Suprapubic skin (tissue), 3 donors: Measurements from ENCODE around the gene LRP6.
"Not testable (repeated sequence)": the region's sequence is repeated elsewhere in the genome, so short reads cannot be mapped to it uniquely, and the experiment has no call there.

ENCODE experiments used
- CTCF ChIP-seq, 2 donors: fragments of 200-600 bp in 1 of 2; fragments of 450-650 bp in 1 of 2; sonication (generic) in 1 of 2; IDR thresholded peaks; one replicate each; pipeline ENCODE4 v1.5.1; 2016 to 2019; ENCODE audit warnings: antibody characterized with exemption in 2 of 2, mild to moderate bottlenecking in 1 of 2, moderate library complexity in 1 of 2
- POLR2A ChIP-seq, 2 donors: fragments of 450-650 bp; IDR thresholded peaks; one replicate each; pipeline ENCODE4 v1.6.1; 2017; ENCODE audit warnings: antibody characterized with exemption in 2 of 2, mild to moderate bottlenecking in 2 of 2, moderate library complexity in 2 of 2

DNA sequence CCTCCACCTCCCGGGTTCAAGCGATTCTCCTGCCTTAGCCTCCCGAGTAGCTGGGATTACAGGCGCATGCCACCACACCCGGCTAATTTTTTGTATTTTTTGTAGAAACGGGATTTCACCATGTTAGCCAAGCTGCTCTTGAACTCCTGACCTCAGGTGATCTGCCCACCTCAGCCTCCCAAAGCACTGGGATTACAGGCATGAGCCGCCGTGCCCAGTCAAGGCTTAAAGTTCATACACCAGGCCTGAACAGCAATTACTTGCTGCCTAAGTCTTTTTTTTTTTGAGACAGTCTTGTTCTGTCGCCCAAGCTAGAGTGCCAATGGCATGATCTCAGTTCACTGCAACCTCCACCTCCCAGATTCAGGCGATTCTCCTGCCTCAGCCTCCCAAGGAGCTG lies 43.9 kb upstream of the LRP6 start:
- not testable (repeated sequence) for TF ChIP-seq POLR2A, CTCF (IDR thresholded peaks at IDR 0.05)
